BLaER1 (cell line): ENCODE results near the gene ABCA3.

ENCODE experiments used
- H3K27ac ChIP-seq: shearing (Covaris generic); formaldehyde crosslinking; 2 replicates; pipeline ENCODE4 v1.8.1; 2022
- H3K27me3 ChIP-seq: shearing (Covaris generic); formaldehyde crosslinking; 2 replicates; pipeline ENCODE4 v1.8.1; 2022
- H3K36me3 ChIP-seq: shearing (Covaris generic); formaldehyde crosslinking; 2 replicates; pipeline ENCODE4 v1.8.1; 2022
- H3K4me1 ChIP-seq: shearing (Covaris generic); formaldehyde crosslinking; 2 replicates; pipeline ENCODE4 v1.8.1; 2022
- H3K4me2 ChIP-seq: shearing (Covaris generic); formaldehyde crosslinking; 2 replicates; pipeline ENCODE4 v1.8.1; 2022
- H3K4me3 ChIP-seq: shearing (Covaris generic); formaldehyde crosslinking; 2 replicates; pipeline ENCODE4 v1.8.1; 2022
- H3K9ac ChIP-seq: shearing (Covaris generic); formaldehyde crosslinking; 2 replicates; pipeline ENCODE4 v1.8.1; 2022
- H3K9me3 ChIP-seq: shearing (Covaris generic); formaldehyde crosslinking; 2 replicates; pipeline ENCODE4 v1.8.1; 2022
- H4K20me1 ChIP-seq: shearing (Covaris generic); formaldehyde crosslinking; 2 replicates; pipeline ENCODE4 v1.8.1; 2022
- Cebpa-rat ChIP-seq: shearing (Covaris generic); IDR thresholded peaks from 2 replicates; pipeline ENCODE4 v1.8.1; 2022

The ABCA3 gene

DNA sequence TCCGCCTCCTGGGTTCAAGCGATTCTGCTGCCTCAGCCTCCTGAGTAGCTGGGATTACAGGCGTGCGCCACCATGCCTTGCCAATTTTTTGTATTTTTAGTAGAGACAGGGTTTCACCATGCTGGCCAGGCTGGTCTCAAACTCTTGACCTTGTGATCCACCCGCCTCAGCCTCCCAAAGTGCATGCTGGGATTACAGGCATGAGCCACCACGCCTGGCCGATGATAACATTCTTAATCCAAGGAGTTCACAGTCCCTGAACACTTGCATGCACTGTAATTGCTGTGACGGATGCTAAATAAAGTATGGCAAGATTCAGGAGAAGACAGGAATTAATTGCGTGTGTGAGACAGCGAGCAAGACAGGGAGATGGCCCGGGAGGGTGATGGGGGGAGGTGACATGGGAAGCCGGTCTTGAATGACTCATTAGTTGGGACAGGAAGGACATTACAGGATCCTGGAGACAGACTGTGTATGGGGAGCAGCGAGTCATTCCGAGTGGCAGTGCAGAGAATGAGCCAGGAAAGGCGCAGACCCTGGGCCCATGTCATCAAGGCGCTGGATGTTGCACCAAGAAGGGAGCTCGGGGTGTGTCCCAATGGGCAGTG, 6.7 kb downstream of the ABCA3 start:
- peaks cover under 1% of the 10 kb centered on the region for H3K4me1 ChIP-seq
- H3K4me2 ChIP-seq: no peak overlapping the region
- no peak overlapping the region for H3K4me3 ChIP-seq
- peaks cover 6% of the 10 kb centered on the region for H4K20me1 ChIP-seq
- no peaks in the 10 kb centered on the region for H3K9me3 ChIP-seq
- no peak overlapping the region for H3K27ac ChIP-seq
- no peaks in the 10 kb centered on the region for H3K36me3 ChIP-seq
- H3K27me3 ChIP-seq: peaks cover 2% of the 10 kb centered on the region; the same call in 1 of the 2 replicates
- H3K9ac ChIP-seq: no peak overlapping the region
- TF ChIP-seq Cebpa-rat: no peak

DNA sequence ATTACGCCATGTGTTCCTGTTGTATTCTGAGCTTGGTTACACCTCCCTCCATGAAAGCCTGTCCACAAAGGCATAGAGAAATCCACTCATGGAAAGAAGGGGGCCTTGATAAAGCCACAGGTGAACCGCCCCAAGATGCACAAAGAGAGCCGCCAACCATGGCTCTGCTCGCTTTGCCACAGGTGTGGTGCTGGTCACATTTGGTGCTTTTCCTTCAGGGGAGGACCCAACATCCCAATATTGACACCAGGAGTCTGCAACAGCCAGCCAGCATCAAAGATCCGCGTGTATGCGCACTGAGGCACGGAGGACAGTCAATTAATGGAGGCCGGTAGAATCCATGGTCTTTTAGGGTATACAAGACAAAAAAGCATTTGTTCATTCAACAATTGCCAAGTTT, 7.3 kb downstream of the ABCA3 start:
- no peaks in the 10 kb centered on the region for H3K9me3 ChIP-seq
- H3K4me2 ChIP-seq: no peak overlapping the region
- H3K36me3 ChIP-seq: peaks cover 4% of the 10 kb centered on the region; the same call in 1 of the 2 replicates
- no peak overlapping the region for H3K9ac ChIP-seq
- H3K4me3 ChIP-seq: no peak overlapping the region
- peaks cover 6% of the 10 kb centered on the region; the same call in 1 of the 2 replicates for H4K20me1 ChIP-seq
- H3K27me3 ChIP-seq: no peaks in the 10 kb centered on the region
- TF ChIP-seq Cebpa-rat: no peak
- H3K27ac ChIP-seq: no peak overlapping the region
- H3K4me1 ChIP-seq: no peaks in the 10 kb centered on the region

DNA sequence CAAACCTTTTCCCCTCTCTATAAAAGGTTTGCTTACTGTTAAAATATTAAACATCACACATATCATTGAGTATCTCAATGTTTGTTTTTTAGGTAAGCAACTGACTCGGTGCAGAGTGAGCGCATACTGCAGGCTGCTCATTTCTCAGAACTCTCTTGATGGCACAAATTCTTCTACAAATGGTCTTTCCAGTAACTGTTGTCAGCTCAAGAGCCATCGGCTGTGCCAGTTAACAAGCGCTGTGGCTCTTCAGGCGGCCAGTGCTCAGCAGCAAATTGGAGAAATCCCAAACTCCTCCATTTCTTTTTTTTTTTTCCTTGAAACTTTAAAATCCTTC, 8.6 kb downstream of the ABCA3 start:
- TF ChIP-seq Cebpa-rat: no peak
- no peak overlapping the region for H3K4me2 ChIP-seq
- peaks cover 12% of the 10 kb centered on the region; the same call in 1 of the 2 replicates for H3K36me3 ChIP-seq
- H4K20me1 ChIP-seq: peaks cover 6% of the 10 kb centered on the region; the same call in 1 of the 2 replicates
- no peaks in the 10 kb centered on the region for H3K9me3 ChIP-seq
- no peak overlapping the region for H3K9ac ChIP-seq
- no peak overlapping the region for H3K27ac ChIP-seq
- no peak overlapping the region for H3K4me3 ChIP-seq
- no peaks in the 10 kb centered on the region for H3K4me1 ChIP-seq
- H3K27me3 ChIP-seq: no peaks in the 10 kb centered on the region

DNA sequence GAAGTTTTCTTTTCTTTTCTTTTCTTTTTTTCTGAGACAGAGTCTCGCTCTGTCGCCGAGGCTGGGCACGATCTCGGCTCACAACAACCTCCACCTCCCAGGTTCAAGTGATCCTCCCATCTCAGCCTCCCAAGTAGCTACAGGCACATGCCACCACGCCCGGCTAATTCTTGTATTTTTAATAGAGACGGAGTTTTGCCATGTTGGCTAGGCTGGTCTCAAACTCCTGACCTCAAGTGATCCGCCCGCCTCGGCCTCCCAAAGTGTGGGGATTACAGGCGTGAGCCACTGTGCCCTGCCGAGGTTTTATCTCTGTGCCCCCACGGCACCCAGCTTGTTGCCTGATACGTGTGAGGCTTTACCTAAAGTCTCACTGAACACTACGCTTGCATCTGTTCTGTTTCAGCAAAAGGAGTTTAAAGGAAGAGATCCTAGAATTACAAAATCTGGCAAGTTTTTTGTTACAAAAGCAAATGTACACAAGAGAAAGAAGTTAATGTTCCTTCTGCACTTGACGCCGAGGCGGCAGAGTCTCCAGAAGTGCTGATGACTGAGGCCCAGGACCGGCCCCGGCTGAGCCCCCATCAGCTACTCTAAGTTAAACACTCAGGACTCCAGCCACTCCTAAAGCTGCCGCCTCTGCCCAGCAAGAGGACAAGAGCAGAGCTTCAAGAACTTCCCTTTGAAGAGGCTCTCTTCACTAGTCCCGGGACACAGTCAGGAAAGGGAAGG, 9.2 kb downstream of the ABCA3 start:
- Histone ChIP-seq H3K9me3 (no peaks in the 10 kb centered on the region), H3K4me1 (no peaks in the 10 kb centered on the region), H3K4me3 (no peak overlapping the region), H3K36me3 (peaks cover 14% of the 10 kb centered on the region; the same call in 1 of the 2 replicates), H3K9ac (no peak overlapping the region), H3K27ac (no peak overlapping the region), H4K20me1 (peaks cover 4% of the 10 kb centered on the region; the same call in 1 of the 2 replicates), H3K27me3 (no peaks in the 10 kb centered on the region), H3K4me2 (no peak overlapping the region)
- no peak for TF ChIP-seq Cebpa-rat

DNA sequence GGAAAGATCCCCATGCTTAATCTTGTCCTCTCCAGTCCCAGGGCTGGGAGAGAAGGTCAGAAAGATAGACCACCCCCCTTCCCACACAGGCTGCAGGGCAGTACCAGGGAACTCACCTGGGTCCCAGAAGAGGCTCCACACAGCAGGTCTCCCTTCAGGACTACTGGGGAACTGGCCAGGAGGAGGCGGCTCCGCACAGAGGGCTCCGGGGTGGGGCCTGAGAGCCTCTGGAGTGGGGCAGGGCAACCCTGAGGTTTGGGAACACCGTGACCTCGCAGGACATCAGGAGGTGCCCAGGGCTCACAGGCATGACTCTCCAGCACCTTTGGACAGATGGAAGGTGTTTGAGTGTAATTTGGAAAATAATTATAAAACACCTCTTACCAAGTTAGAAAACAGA, 11.0 kb downstream of the ABCA3 start:
- Histone ChIP-seq H3K4me2 (no peak overlapping the region), H3K27me3 (no peaks in the 10 kb centered on the region), H3K9ac (no peak overlapping the region), H3K4me3 (no peak overlapping the region), H3K4me1 (peaks cover 9% of the 10 kb centered on the region), H4K20me1 (no peaks in the 10 kb centered on the region; the same call in 1 of the 2 replicates), H3K36me3 (peaks cover 29% of the 10 kb centered on the region; the same call in 1 of the 2 replicates), H3K9me3 (no peaks in the 10 kb centered on the region), H3K27ac (no peak overlapping the region)
- no peak for TF ChIP-seq Cebpa-rat

DNA sequence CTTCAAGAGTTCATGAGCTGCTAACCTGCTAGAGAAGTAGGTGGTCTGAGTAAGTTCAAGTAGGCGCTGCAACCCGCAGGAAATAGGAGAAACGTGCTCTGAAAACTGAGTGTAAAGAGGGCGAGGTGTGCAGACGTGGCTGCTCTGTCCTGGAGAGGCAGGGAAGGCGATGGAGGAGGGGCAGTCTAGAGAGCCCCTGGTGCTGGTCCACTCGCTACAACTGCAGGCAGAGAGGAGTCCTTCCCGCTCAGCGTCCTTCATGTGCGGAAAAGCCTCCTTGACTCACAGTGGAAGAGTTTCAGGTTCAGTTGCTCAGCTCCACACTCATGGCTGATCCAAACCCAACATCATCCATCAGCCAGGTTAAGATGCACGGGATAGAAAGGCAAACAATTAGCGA, 12.1 kb downstream of the ABCA3 start:
- H3K9me3 ChIP-seq: no peaks in the 10 kb centered on the region
- TF ChIP-seq Cebpa-rat: no peak
- no peak overlapping the region for H3K4me2 ChIP-seq
- peaks cover 38% of the 10 kb centered on the region; the same call in 1 of the 2 replicates for H3K36me3 ChIP-seq
- H3K27me3 ChIP-seq: no peaks in the 10 kb centered on the region
- H3K9ac ChIP-seq: no peak overlapping the region
- H4K20me1 ChIP-seq: no peaks in the 10 kb centered on the region; the same call in 1 of the 2 replicates
- H3K4me3 ChIP-seq: no peak overlapping the region
- no peak overlapping the region for H3K27ac ChIP-seq
- H3K4me1 ChIP-seq: peaks cover 14% of the 10 kb centered on the region

DNA sequence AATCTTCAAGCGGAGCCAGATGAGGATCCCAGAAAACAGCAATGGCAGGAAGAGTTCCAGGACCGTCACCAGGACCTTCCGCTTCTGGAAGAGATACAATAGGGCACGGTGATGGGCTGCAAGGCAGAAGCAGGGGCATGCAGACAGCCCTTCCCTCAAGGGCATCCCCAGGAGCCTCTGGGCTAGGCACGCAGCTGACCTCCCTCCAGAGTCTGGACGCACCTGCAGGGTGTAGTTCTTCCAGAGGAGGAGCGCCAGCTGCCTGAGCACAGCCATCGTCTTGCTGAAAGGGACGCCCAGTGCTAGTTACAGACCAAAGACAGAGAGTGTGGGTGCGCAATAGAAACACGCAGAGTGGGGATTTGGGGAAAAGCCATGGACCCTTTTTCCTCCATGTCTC, 14.3 kb downstream of the ABCA3 start:
- Histone ChIP-seq H3K4me1 (peaks cover 14% of the 10 kb centered on the region), H4K20me1 (no peaks in the 10 kb centered on the region; the same call in 1 of the 2 replicates), H3K36me3 (peaks cover 48% of the 10 kb centered on the region; the same call in 1 of the 2 replicates), H3K27ac (no peak overlapping the region), H3K9ac (no peak overlapping the region), H3K27me3 (no peaks in the 10 kb centered on the region), H3K4me2 (no peak overlapping the region), H3K9me3 (no peaks in the 10 kb centered on the region), H3K4me3 (no peak overlapping the region)
- no peak for TF ChIP-seq Cebpa-rat

DNA sequence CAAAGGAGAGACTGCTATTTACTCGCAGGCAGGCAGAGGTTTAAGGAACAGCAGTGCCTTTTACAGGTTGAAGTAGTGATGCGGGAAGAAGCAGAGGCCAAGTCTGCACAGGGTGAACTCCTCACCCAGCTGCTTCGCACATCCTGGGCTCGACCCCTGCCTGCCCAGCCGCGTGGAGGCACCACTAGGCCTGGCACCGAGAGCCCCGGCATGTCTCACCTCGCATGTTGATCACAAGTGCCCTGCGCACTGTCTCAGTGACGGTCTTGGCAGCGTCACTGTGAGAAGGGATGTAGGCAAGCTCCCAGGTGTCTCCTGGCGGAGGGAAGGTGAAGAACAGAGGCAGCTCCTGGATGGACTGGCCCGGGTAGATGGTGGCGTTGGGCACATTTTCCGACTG, 14.7 kb downstream of the ABCA3 start:
- H3K4me1 ChIP-seq: peaks cover 14% of the 10 kb centered on the region
- no peak for TF ChIP-seq Cebpa-rat
- H4K20me1 ChIP-seq: no peaks in the 10 kb centered on the region; the same call in 1 of the 2 replicates
- no peak overlapping the region for H3K4me3 ChIP-seq
- H3K27ac ChIP-seq: no peak overlapping the region
- H3K27me3 ChIP-seq: no peaks in the 10 kb centered on the region
- H3K4me2 ChIP-seq: no peak overlapping the region
- no peak overlapping the region for H3K9ac ChIP-seq
- peaks cover 51% of the 10 kb centered on the region; the same call in 1 of the 2 replicates for H3K36me3 ChIP-seq
- H3K9me3 ChIP-seq: no peaks in the 10 kb centered on the region

DNA sequence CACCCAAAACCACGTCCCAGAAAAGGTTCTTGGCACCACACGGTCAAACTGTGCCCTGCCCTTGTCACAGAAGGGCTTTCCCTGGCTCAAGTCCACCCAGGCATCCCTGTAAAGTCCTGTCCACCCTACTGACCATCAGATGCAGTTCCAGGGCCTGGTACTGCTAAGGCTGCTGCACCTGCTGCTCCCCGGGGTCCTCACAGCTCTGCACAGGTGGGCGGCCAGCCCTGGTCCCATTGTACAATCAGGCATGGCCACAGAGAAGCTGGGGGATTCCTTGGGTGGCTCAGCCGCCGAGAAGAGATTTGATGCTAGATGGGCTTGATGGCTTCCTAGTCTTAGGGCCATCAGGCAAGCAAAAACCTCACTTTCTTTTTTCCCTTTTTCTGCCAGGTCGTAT, 15.3 kb downstream of the ABCA3 start:
- no peak for TF ChIP-seq Cebpa-rat
- Histone ChIP-seq H3K4me1 (peaks cover 14% of the 10 kb centered on the region), H3K9ac (0 out of 2 replicates have a peak overlapping the region, but pooled peaks have one; percentile 1), H3K9me3 (no peaks in the 10 kb centered on the region), H3K27me3 (no peaks in the 10 kb centered on the region), H3K4me3 (no peak overlapping the region), H3K4me2 (peak overlapping the region; percentile 39), H3K36me3 (peaks cover 51% of the 10 kb centered on the region; the same call in 1 of the 2 replicates), H3K27ac (no peak overlapping the region), H4K20me1 (no peaks in the 10 kb centered on the region; the same call in 1 of the 2 replicates)

DNA sequence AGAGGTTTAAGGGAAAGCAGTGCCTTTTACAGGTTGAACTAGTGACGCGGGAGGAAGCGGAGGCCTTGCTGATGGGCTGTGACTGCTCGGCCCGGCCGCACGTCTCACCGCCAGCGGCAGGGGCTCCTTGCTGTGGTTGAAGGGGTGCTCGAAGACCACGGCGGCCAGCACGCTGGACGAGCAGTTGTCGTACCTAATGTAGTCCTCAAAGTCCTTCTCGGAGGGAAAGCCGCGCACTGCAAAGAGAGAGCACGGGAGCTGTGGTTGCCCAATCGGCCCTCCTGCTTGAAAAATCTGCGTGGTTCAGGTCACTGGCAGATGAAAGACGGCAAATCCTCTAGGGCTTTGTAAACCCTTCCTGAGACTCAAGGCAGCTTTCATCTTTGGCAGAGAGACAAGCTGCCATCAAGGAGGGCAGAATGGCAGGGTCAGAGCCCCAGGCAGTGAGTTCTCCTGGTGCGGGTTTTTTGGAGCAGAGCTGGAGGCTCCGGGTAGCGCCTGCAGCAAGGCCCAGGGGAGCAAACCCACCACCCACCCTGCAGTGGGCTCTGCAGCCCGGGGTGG, 16.1 kb downstream of the ABCA3 start:
- Histone ChIP-seq H4K20me1 (no peaks in the 10 kb centered on the region; the same call in 1 of the 2 replicates), H3K36me3 (peaks cover 56% of the 10 kb centered on the region; the same call in 1 of the 2 replicates), H3K9me3 (no peaks in the 10 kb centered on the region), H3K27me3 (no peaks in the 10 kb centered on the region), H3K4me3 (no peak overlapping the region), H3K4me2 (peak overlapping the region; percentile 39), H3K27ac (no peak overlapping the region), H3K9ac (0 out of 2 replicates have a peak overlapping the region, but pooled peaks have one; percentile 1), H3K4me1 (peaks cover 21% of the 10 kb centered on the region)
- TF ChIP-seq Cebpa-rat: peak; percentile 48
